Ishikawa (cell line): ENCODE measurements around the gene RAB3IL1.
A peak's percentile ranks its signal among the peaks of the same experiment; 100 is the strongest.

Source experiments
- CEBPB ChIP-seq: IDR thresholded peaks from 2 replicates; pipeline ENCODE4 v1.6.1; 2012
- CREB1 ChIP-seq: IDR thresholded peaks from 2 replicates; pipeline ENCODE4 v1.6.1; 2012; ENCODE audit warnings: low read depth
- EGR1 ChIP-seq: IDR thresholded peaks from 2 replicates; pipeline ENCODE4 v1.6.1; 2012
- EP300 ChIP-seq: IDR thresholded peaks from 2 replicates; pipeline ENCODE4 v1.6.1; 2012; ENCODE audit warnings: borderline replicate concordance
- FOXM1 ChIP-seq: IDR thresholded peaks from 2 replicates; pipeline ENCODE4 v1.6.1; 2012; ENCODE audit warnings: low read depth, borderline replicate concordance
- NFIC ChIP-seq: IDR thresholded peaks from 2 replicates; pipeline ENCODE4 v1.6.1; 2012
- RAD21 ChIP-seq: IDR thresholded peaks from 2 replicates; pipeline ENCODE4 v1.6.1; 2012; ENCODE audit warnings: low read depth
- TAF1 ChIP-seq: IDR thresholded peaks from 2 replicates; pipeline ENCODE4 v1.6.1; 2012; ENCODE audit warnings: low read depth, mild to moderate bottlenecking
- TCF12 ChIP-seq: IDR thresholded peaks from 2 replicates; pipeline ENCODE4 v1.6.1; 2012; ENCODE audit warnings: low read depth
- TEAD4 ChIP-seq: IDR thresholded peaks from 2 replicates; pipeline ENCODE4 v1.6.1; 2012
- YY1 ChIP-seq: IDR thresholded peaks from 2 replicates; pipeline ENCODE4 v1.6.1; 2012; ENCODE audit warnings: low read depth
- ZBTB7A ChIP-seq: IDR thresholded peaks from 2 replicates; pipeline ENCODE4 v1.6.1; 2012; ENCODE audit warnings: low read depth
- TF ChIP-seq, protein P1 (sequence below): IDR thresholded peaks from 2 replicates; pipeline ENCODE4 v1.6.1; 2012
- TF ChIP-seq, protein P2 (sequence below): IDR thresholded peaks from 2 replicates; pipeline ENCODE4 v1.6.1; 2012; ENCODE audit warnings: low read depth, mild to moderate bottlenecking
- TF ChIP-seq, protein P3 (sequence below): IDR thresholded peaks from 2 replicates; pipeline ENCODE4 v1.6.1; 2012

RAB3IL1 gene

DNA sequence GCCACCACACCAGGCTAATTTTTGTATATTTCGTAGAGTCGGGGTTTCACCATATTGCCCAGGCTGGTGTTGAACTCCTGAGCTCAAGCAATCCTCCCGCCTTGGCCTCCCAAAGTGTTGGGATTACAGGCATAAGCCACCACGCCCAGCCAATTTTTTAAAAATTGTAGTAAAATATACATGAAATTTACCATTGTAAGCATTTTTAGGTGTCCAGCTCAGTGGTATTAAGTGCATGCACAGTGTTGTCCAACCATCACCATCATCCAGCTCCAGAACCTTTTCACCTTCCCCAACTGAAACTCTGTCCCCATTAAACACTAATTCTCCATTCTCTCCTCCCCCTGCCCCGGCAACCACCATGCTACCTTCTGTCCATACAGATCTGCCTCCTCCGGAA lies 34.5 kb downstream of the RAB3IL1 start:
- TF ChIP-seq, protein P1, sequence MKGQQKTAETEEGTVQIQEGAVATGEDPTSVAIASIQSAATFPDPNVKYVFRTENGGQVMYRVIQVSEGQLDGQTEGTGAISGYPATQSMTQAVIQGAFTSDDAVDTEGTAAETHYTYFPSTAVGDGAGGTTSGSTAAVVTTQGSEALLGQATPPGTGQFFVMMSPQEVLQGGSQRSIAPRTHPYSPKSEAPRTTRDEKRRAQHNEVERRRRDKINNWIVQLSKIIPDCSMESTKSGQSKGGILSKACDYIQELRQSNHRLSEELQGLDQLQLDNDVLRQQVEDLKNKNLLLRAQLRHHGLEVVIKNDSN, result no peak
- no peak for TF ChIP-seq FOXM1
- TF ChIP-seq CREB1, result no peak
- TF ChIP-seq CEBPB, result no peak
- TF ChIP-seq, protein P2, sequence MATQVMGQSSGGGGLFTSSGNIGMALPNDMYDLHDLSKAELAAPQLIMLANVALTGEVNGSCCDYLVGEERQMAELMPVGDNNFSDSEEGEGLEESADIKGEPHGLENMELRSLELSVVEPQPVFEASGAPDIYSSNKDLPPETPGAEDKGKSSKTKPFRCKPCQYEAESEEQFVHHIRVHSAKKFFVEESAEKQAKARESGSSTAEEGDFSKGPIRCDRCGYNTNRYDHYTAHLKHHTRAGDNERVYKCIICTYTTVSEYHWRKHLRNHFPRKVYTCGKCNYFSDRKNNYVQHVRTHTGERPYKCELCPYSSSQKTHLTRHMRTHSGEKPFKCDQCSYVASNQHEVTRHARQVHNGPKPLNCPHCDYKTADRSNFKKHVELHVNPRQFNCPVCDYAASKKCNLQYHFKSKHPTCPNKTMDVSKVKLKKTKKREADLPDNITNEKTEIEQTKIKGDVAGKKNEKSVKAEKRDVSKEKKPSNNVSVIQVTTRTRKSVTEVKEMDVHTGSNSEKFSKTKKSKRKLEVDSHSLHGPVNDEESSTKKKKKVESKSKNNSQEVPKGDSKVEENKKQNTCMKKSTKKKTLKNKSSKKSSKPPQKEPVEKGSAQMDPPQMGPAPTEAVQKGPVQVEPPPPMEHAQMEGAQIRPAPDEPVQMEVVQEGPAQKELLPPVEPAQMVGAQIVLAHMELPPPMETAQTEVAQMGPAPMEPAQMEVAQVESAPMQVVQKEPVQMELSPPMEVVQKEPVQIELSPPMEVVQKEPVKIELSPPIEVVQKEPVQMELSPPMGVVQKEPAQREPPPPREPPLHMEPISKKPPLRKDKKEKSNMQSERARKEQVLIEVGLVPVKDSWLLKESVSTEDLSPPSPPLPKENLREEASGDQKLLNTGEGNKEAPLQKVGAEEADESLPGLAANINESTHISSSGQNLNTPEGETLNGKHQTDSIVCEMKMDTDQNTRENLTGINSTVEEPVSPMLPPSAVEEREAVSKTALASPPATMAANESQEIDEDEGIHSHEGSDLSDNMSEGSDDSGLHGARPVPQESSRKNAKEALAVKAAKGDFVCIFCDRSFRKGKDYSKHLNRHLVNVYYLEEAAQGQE, result no peak
- TF ChIP-seq YY1, result no peak
- TF ChIP-seq TCF12, result no peak
- TF ChIP-seq ZBTB7A, result no peak
- TF ChIP-seq, protein P3, sequence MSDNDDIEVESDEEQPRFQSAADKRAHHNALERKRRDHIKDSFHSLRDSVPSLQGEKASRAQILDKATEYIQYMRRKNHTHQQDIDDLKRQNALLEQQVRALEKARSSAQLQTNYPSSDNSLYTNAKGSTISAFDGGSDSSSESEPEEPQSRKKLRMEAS, result no peak
- TF ChIP-seq TEAD4, result no peak
- no peak for TF ChIP-seq NFIC
- TF ChIP-seq TAF1, result no peak
- no peak for TF ChIP-seq RAD21
- no peak for TF ChIP-seq EGR1
- TF ChIP-seq EP300, result no peak

DNA sequence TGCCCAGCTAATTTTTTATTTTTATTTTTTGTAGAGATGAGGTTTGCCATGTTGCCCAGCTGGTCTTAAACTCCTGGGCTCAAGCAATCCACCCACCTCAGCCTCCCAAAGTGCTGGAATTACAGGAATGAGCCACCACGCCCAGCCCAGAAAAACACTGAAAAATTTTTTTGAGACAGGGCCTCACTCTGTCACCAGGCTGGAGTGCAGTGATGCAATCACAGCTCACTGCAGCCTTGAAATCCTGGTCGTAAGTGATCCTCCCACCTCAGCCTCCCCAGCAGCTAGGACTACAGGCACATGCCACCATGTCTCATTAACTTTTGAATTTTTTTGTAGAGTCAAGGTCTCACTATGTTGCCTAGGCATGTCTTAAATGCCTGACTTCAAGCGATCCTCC lies 35.1 kb downstream of the RAB3IL1 start:
- peak; percentile 67; the same call in 1 of the 2 replicates for TF ChIP-seq TEAD4
- TF ChIP-seq CEBPB, result peak; percentile 80

DNA sequence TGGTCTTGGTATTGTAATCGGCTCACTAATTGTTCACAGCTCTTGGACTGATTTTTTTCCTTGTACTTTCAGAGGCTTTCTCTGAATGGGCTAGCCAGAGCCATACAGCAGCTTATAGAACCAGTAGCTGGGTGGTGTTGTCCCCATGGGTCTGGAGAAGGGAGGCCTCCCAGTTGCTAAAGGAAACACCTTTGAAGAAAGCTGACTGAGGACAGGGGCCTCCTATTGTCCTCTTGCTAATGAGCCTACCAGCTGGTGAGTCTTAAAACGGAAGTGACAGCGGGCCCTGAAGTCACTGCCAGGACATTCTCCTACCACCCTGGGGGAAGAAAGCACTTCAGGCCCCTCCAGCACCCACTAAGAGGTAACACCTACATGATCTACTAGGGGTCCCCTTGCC lies 36.0 kb downstream of the RAB3IL1 start:
- TF ChIP-seq, protein P3, result no peak
- TF ChIP-seq, protein P1, result no peak
- TF ChIP-seq YY1 (no peak), TEAD4 (no peak), CREB1 (no peak), EP300 (no peak), RAD21 (no peak), TAF1 (no peak)
- TF ChIP-seq, protein P2, result no peak

DNA sequence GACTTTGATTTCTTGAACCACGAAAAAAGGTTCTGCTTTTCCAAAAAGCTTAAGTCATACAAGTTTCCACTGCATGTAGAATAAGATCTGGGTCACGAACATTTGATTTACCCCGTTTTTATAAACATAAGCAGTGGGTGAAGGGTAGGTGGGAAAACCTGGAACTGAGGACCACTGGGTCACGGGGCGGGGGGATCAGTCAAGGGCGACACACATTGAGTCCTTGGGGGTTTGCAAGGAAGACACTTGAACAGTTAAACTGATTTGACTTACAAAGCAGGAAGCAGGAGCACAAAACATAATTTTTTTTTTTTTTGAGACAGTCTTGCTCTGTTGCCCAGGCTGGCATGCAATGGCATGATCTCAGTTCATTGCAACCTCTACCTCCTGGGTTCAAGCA lies 36.9 kb downstream of the RAB3IL1 start:
- TF ChIP-seq TCF12 (no peak), TAF1 (no peak), CREB1 (no peak), NFIC (no peak), TEAD4 (no peak), EGR1 (no peak), FOXM1 (no peak), ZBTB7A (no peak), RAD21 (no peak), CEBPB (no peak), YY1 (no peak)
- TF ChIP-seq, protein P2, result no peak
- TF ChIP-seq, protein P3, result no peak
- TF ChIP-seq, protein P1, result no peak

DNA sequence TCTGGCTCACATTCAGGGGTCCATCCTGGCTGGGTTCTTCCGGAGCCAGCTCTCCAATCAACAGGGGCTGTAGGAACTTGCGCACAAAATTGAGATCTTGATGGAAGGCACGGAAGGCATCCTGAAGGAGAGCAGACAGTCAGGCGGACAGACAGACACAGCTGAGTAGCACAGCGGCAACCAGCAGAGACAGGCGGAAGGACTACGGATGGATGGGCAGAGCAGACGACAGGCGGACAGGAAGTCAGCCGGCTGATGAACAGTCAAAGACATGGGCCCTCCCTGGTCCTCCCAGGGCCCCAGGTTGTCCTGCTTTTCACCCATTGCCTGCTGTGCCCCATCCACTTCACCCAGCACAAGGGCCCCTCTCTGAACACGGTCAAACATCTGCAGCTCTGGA lies 37.3 kb downstream of the RAB3IL1 start:
- no peak for TF ChIP-seq EGR1
- no peak for TF ChIP-seq TCF12
- TF ChIP-seq NFIC, result no peak
- TF ChIP-seq, protein P3, result no peak
- no peak for TF ChIP-seq RAD21
- TF ChIP-seq, protein P2, result no peak
- TF ChIP-seq FOXM1, result no peak
